DOHH2 (cell line): ENCODE measurements around the gene ABCD3.
"Not testable (repeated sequence)": the region's sequence is repeated elsewhere in the genome, so short reads cannot be mapped to it uniquely, and the experiment has no call there.

Source experiments
- H3F3A ChIP-seq: fragments of 200-600 bp; sonication (generic), shearing (Covaris generic); 2 replicates; pipeline ENCODE4 v1.6.0; 2016; ENCODE audit warnings: antibody characterized with exemption, mild to moderate bottlenecking; ENCODE audit not compliant: control insufficient read depth, insufficient read depth
- H3K27ac ChIP-seq: fragments of 200-600 bp; sonication (generic); 2 replicates; pipeline ENCODE4 v1.5.1; 2014; ENCODE audit warnings: low read depth, mild to moderate bottlenecking, low read length, moderate library complexity
- H3K27me3 ChIP-seq: fragments of 200-600 bp; sonication (generic); 2 replicates; pipeline ENCODE4 v1.6.1; 2014; ENCODE audit warnings: mild to moderate bottlenecking, low read length, mixed read lengths; ENCODE audit not compliant: control insufficient read depth
- H3K36me3 ChIP-seq: fragments of 200-600 bp; sonication (generic); 2 replicates; pipeline ENCODE4 v1.6.1; 2014; ENCODE audit warnings: mild to moderate bottlenecking, low read length, moderate library complexity, mixed read lengths; ENCODE audit not compliant: control insufficient read depth
- H3K4me1 ChIP-seq: fragments of 200-600 bp; sonication (generic); 2 replicates; pipeline ENCODE4 v1.6.1; 2014; ENCODE audit warnings: mild to moderate bottlenecking, low read length, mixed read lengths; ENCODE audit not compliant: control insufficient read depth
- H3K4me2 ChIP-seq: fragments of 200-600 bp; sonication (generic); 2 replicates; pipeline ENCODE4 v1.6.0; 2014; ENCODE audit warnings: mild to moderate bottlenecking, low read length, moderate library complexity
- H3K4me3 ChIP-seq: fragments of 200-600 bp; sonication (generic); 2 replicates; pipeline ENCODE4 v1.5.1; 2014; ENCODE audit warnings: mild to moderate bottlenecking, low read length, mixed read lengths
- H3K79me2 ChIP-seq: fragments of 200-600 bp; sonication (generic); 2 replicates; pipeline ENCODE4 v1.6.1; 2014; ENCODE audit warnings: mild to moderate bottlenecking, low read length, mixed read lengths; ENCODE audit not compliant: control insufficient read depth
- H3K9me2 ChIP-seq: fragments of 200-600 bp; sonication (generic); replicated peaks from 2 replicates; pipeline ENCODE4 v1.6.1; 2014; ENCODE audit warnings: mild to moderate bottlenecking, low read length, mixed read lengths; ENCODE audit not compliant: control insufficient read depth
- H3K9me3 ChIP-seq: fragments of 200-600 bp; sonication (generic); 2 replicates; pipeline ENCODE4 v1.6.1; 2014; ENCODE audit warnings: antibody characterized with exemption, low read length, mixed read lengths; ENCODE audit not compliant: control insufficient read depth, insufficient read depth
- H4K20me1 ChIP-seq: fragments of 200-600 bp; sonication (generic); 2 replicates; pipeline ENCODE4 v1.6.0; 2014; ENCODE audit warnings: low read depth, mild to moderate bottlenecking, antibody characterized with exemption, low read length, moderate library complexity; ENCODE audit not compliant: control insufficient read depth, insufficient read depth
- CTCF ChIP-seq: fragments of 200-600 bp; sonication (generic); IDR thresholded peaks from one replicate; pipeline ENCODE4 v1.5.1; 2014; ENCODE audit warnings: antibody characterized with exemption, mild to moderate bottlenecking, low read depth, low read length; ENCODE audit not compliant: poor library complexity, severe bottlenecking
- EZH2phosphoT487 ChIP-seq: fragments of 200-600 bp; sonication (generic); IDR thresholded peaks from 2 replicates; pipeline ENCODE4 v1.6.1; 2017; ENCODE audit warnings: borderline replicate concordance, mild to moderate bottlenecking, antibody characterized with exemption, low read length, moderate library complexity, mixed read lengths

Gene ABCD3

GRCh38 chr1:94562519-94563260 is 144.5 kb downstream of the ABCD3 start:
- no peak overlapping the region for H3K27ac ChIP-seq
- no peaks in the 10 kb centered on the region for H4K20me1 ChIP-seq
- H3K79me2 ChIP-seq, result no peaks in the 10 kb centered on the region
- no peaks in the 10 kb centered on the region; the same call in 1 of the 2 replicates for H3K9me2 ChIP-seq
- no peaks in the 10 kb centered on the region for H3K9me3 ChIP-seq
- no peaks in the 10 kb centered on the region for H3K4me1 ChIP-seq
- H3K27me3 ChIP-seq, result no peaks in the 10 kb centered on the region; the same call in 1 of the 2 replicates
- H3F3A ChIP-seq, result no peaks in the 10 kb centered on the region
- H3K4me2 ChIP-seq, result no peak overlapping the region
- H3K4me3 ChIP-seq, result no peak overlapping the region
- no peaks in the 10 kb centered on the region for H3K36me3 ChIP-seq
- TF ChIP-seq CTCF (no peak), EZH2phosphoT487 (no peak)

- no peaks in the 10 kb centered on the region for H3F3A ChIP-seq
- H3K4me2 ChIP-seq, result no peak overlapping the region
- H3K4me1 ChIP-seq, result no peaks in the 10 kb centered on the region
- H3K36me3 ChIP-seq, result no peaks in the 10 kb centered on the region
- H3K79me2 ChIP-seq, result no peaks in the 10 kb centered on the region
- TF ChIP-seq CTCF (no peak), EZH2phosphoT487 (no peak)
- no peaks in the 10 kb centered on the region for H3K9me3 ChIP-seq
- no peaks in the 10 kb centered on the region for H3K27me3 ChIP-seq
- no peak overlapping the region for H3K27ac ChIP-seq
- no peaks in the 10 kb centered on the region; the same call in 1 of the 2 replicates for H3K9me2 ChIP-seq
- no peaks in the 10 kb centered on the region for H4K20me1 ChIP-seq
- H3K4me3 ChIP-seq, result no peak overlapping the region
Measured at GRCh38 chr1:94565901-94566300, 147.7 kb downstream of the ABCD3 start.

GRCh38 chr1:94566436-94566835 is 148.2 kb downstream of the ABCD3 start:
- not testable (repeated sequence) for H3K9me3 ChIP-seq, H3K27me3 ChIP-seq, H3K4me2 ChIP-seq, H3K27ac ChIP-seq, H3K4me1 ChIP-seq, H4K20me1 ChIP-seq, H3F3A ChIP-seq, H3K9me2 ChIP-seq, H3K4me3 ChIP-seq, H3K36me3 ChIP-seq, H3K79me2 ChIP-seq

- H3K9me2 ChIP-seq, H3K4me1 ChIP-seq, H4K20me1 ChIP-seq, H3K4me2 ChIP-seq, H3K27ac ChIP-seq, H3K4me3 ChIP-seq, H3K9me3 ChIP-seq, H3K27me3 ChIP-seq, H3K79me2 ChIP-seq, H3K36me3 ChIP-seq, H3F3A ChIP-seq: not testable (repeated sequence)
Measured at GRCh38 chr1:94567975-94568607, 149.9 kb downstream of the ABCD3 start.
